Endothelial cell of umbilical vein (primary cell): Measurements from ENCODE around the gene TTLL5. TPM values are rescaled to one million over a fixed set of nuclear protein-coding genes. Genes with fewer than 3 reads are reported as not detected.

Source experiments
- BruUV-seq: library from RNA; stranded (reverse); fragments of 400-500 nt; replicated peaks from 2 replicates; lab custom pipeline; 2021; lab: Mats Ljungman, UMichigan
- CTCF ChIA-PET: fragments of 300-600, 350-600 bp; sonication (Branson Sonifier 250); formaldehyde crosslinking; loops from one replicate; lab custom pipeline; 2021; ENCODE audit warnings: antibody characterized with exemption, inconsistent platforms; lab: Charles Lee
- POLR2A ChIA-PET: fragments of 300-600, 350-600 bp; sonication (Branson Sonifier 250); formaldehyde crosslinking; loops from one replicate; lab custom pipeline; 2021; ENCODE audit warnings: antibody characterized with exemption, inconsistent platforms; lab: Charles Lee
- DNase-seq: peaks from one replicate; pipeline ENCODE4 v3.0.0-alpha.2; 2011; ENCODE audit warnings: low read depth, low spot score
- FAIRE-seq: peaks from 2 replicates; lab custom pipeline; 2011; peaks lifted over from hg19 to GRCh38; lab: Jason Lieb, UNC
- H2AFZ ChIP-seq: 2 replicates; pipeline ENCODE4 v1.6.0; 2012; ENCODE audit warnings: low read depth, low read length, control low read depth, inconsistent platforms
- H3K27ac ChIP-seq: 2 replicates; pipeline ENCODE4 v1.5.1; 2011; ENCODE audit warnings: low read depth, mild to moderate bottlenecking, control low read depth, low read length, moderate library complexity; ENCODE audit not compliant: insufficient read depth
- H3K27me3 ChIP-seq, 2 experiments: 2 replicates each; pipeline versions ENCODE4 v1.6.0 to v1.6.1; 2011; ENCODE audit warnings: low read length in 2 of 2, mixed read lengths in 1 of 2; ENCODE audit not compliant: control insufficient read depth in 2 of 2, insufficient read depth in 2 of 2
- H3K36me3 ChIP-seq, 2 experiments: 2 replicates in 1 of 2; 3 replicates in 1 of 2; pipeline ENCODE4 v1.5.1; 2011; ENCODE audit warnings: low read length in 2 of 2, mild to moderate bottlenecking in 1 of 2, moderate library complexity in 1 of 2; ENCODE audit not compliant: control insufficient read depth in 2 of 2, insufficient read depth in 2 of 2; ENCODE audit errors: extremely low read depth in 1 of 2
- H3K4me1 ChIP-seq: 3 replicates; pipeline ENCODE4 v1.5.1; 2011; ENCODE audit warnings: mild to moderate bottlenecking, low read length; ENCODE audit not compliant: control insufficient read depth, insufficient read depth; ENCODE audit errors: extremely low read depth
- H3K4me2 ChIP-seq: 2 replicates; pipeline ENCODE4 v1.6.1; 2011; ENCODE audit warnings: low read length, control low read depth, mixed read lengths; ENCODE audit not compliant: insufficient read depth
- H3K4me3 ChIP-seq, 3 experiments: fragments of 200-600 bp in 1 of 3; sonication (generic), shearing (Covaris generic) in 1 of 3; replicated peaks in 1 of 3; 2 replicates each; pipeline ENCODE4 v1.5.1; 2011 to 2016; ENCODE audit warnings: control low read depth in 3 of 3, low read length in 3 of 3, mild to moderate bottlenecking in 2 of 3, inconsistent platforms in 1 of 3, low read depth in 1 of 3, moderate library complexity in 1 of 3; ENCODE audit not compliant: insufficient read depth in 1 of 3
- H3K79me2 ChIP-seq: 2 replicates; pipeline ENCODE4 v1.6.0; 2012; ENCODE audit warnings: low read length, inconsistent platforms; ENCODE audit not compliant: control insufficient read depth, insufficient read depth
- H3K9ac ChIP-seq: replicated peaks from 2 replicates; pipeline ENCODE3; 2011; ENCODE audit warnings: low read length, control low read depth; ENCODE audit not compliant: insufficient read depth; ENCODE audit errors: extremely low read depth
- H3K9me1 ChIP-seq: replicated peaks from 3 replicates; pipeline ENCODE4 v1.6.0; 2011; ENCODE audit warnings: mild to moderate bottlenecking, low read length; ENCODE audit not compliant: control insufficient read depth, insufficient read depth; ENCODE audit errors: extremely low read depth
- H3K9me3 ChIP-seq: replicated peaks from 2 replicates; pipeline ENCODE4 v1.5.1; 2012; ENCODE audit warnings: low read length, inconsistent platforms; ENCODE audit not compliant: control insufficient read depth, insufficient read depth
- H4K20me1 ChIP-seq: replicated peaks from 2 replicates; pipeline ENCODE3; 2011; ENCODE audit warnings: mild to moderate bottlenecking, low read length; ENCODE audit not compliant: control insufficient read depth, insufficient read depth; ENCODE audit errors: extremely low read depth
- EZH2 ChIP-seq: IDR thresholded peaks from 2 replicates; pipeline ENCODE4 v1.6.1; 2012; ENCODE audit warnings: borderline replicate concordance, low read depth, mild to moderate bottlenecking, moderate library complexity, low read length, inconsistent platforms; ENCODE audit not compliant: severe bottlenecking
- FOS ChIP-seq: IDR thresholded peaks from 2 replicates; pipeline ENCODE4 v1.6.1; 2011; ENCODE audit warnings: mild to moderate bottlenecking, low read length, moderate library complexity, borderline replicate concordance; ENCODE audit not compliant: insufficient read depth
- GATA2 ChIP-seq: IDR thresholded peaks from 2 replicates; pipeline ENCODE4 v1.7.0; 2011; ENCODE audit warnings: low read depth, mild to moderate bottlenecking, moderate library complexity, mixed read lengths, low read length; ENCODE audit not compliant: insufficient read length, insufficient read depth
- JUN ChIP-seq: IDR thresholded peaks from 2 replicates; pipeline ENCODE4 v1.6.1; 2011; ENCODE audit warnings: borderline replicate concordance, low read depth; ENCODE audit not compliant: insufficient read length, insufficient read depth
- MYC ChIP-seq: IDR thresholded peaks from one replicate; pipeline ENCODE4 v1.6.1; 2011; ENCODE audit warnings: mild to moderate bottlenecking, low read depth, low read length
- POLR2A ChIP-seq: IDR thresholded peaks from 2 replicates; pipeline ENCODE4 v1.6.1; 2012; ENCODE audit warnings: low read depth, mild to moderate bottlenecking, control low read depth, low read length
- POLR2AphosphoS5 ChIP-seq: IDR thresholded peaks from 2 replicates; pipeline ENCODE4 v1.6.1; 2012; ENCODE audit warnings: low read depth, mild to moderate bottlenecking, control low read depth, low read length, moderate library complexity; ENCODE audit not compliant: insufficient read depth
- dilution Hi-C: fragments of 300-500 bp; cut with MboI; formaldehyde crosslinking; loops from one replicate; pipeline ENCODE4 v1.15.0; 2019; ENCODE audit warnings: low sequenced_read_pairs; ENCODE audit not compliant: extremely low pct_ligation_motif_present
- intact Hi-C: fragments of 100-400 bp; cut with micrococcal nuclease; formaldehyde crosslinking; loops from one replicate; pipeline ENCODE4 v1.10.0; 2022
- polyA plus RNA-seq, 4 experiments: library from polyadenylated mRNA; depleted of rRNA in 3 of 4; stranded (reverse) in 3 of 4; unstranded in 1 of 4; fragments of >200 nt; gene quantifications; 2 replicates each; pipeline versions ENCODE4 v1.2.1 to v1.2.3, GENCODE V29; 2011 to 2012; ENCODE audit warnings: missing spikeins in 1 of 4
- total RNA-seq: library from RNA; stranded (reverse); gene quantifications from 2 replicates; pipeline ENCODE4 v1.2.3, GENCODE V29; 2021
- TF ChIP-seq, protein P1 (sequence below), 2 donors: IDR thresholded peaks; 1 replicate in 1 of 2; 2 replicates in 1 of 2; pipeline ENCODE4 v1.5.1; 2011; ENCODE audit warnings: low read length in 2 of 2, mild to moderate bottlenecking in 2 of 2, moderate library complexity in 2 of 2, control low read depth in 1 of 2, inconsistent platforms in 1 of 2, low read depth in 1 of 2; ENCODE audit not compliant: insufficient read depth in 1 of 2; ENCODE audit errors: extremely low read depth in 1 of 2
- TF ChIP-seq, protein P2 (sequence below): IDR thresholded peaks from 2 replicates; pipeline ENCODE4 v1.6.1; 2011; ENCODE audit not compliant: insufficient read depth, insufficient read length

TTLL5 gene
- total and polyA plus RNA-seq, 2 donors (not counting 3 experiments of a cell fraction or from before 2014, with no cell fraction given) = 33.2 to 93.6 TPM

DNA sequence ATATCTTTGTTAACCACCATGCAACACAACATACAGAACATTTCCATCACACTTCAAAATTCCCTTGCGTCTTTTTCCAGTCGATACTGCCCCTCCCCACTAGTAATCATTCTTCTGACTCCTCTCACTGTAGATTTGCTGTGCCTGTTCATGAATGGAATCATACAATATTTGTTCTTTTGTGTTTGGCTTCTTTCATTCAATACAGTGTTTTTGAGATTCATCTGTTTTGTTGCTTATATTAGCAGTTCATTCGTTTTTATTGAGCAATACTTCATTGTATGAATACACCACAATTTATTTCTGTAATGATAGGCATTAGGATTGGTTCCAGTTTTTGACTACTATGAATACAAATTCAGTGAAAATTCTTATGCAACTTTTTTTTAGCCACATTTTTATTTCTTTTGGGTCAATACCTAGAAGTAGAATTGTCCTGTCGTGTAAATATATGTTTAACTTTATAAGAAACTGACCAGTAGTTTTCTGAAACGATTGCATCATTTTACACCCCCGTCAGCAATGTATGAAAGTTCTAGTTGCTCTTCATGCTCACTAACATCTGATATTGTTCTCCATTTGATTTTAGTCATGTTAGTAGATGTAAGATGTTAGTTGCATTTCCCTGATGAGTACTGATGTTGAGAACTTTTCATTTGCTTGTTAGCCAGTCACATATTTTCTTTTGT, 193.2 kb downstream of the TTLL5 start:
- no peaks in the 10 kb centered on the region for H3K9me3 ChIP-seq
- dilution Hi-C loops = no loop called here

DNA sequence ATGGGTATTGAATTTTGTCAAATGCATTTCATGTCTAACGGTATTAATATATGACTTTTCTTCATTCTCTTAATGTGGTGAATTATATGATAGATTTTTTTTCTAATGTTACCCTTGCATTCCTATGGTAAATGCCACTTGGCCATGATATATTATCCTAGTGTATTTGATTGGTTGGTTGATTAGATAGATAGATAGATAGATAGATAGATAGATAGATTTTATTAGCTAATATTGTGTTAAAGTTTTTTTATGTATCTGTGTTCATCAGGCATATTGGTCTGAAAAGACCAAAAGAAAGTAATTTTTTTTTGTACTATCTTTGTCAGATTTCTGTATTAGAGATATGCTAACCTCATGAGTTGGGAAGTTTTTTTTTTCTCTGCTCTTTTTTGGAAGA, 196.2 kb downstream of the TTLL5 start:
- Histone ChIP-seq H3K27me3 (no peaks in the 10 kb centered on the region), H3K9me3 (no peaks in the 10 kb centered on the region), H3K27ac (no peak overlapping the region), H3K4me3 (no peak overlapping the region), H2AFZ (no peak overlapping the region), H4K20me1 (no peaks in the 10 kb centered on the region), H3K36me3 (no peaks in the 10 kb centered on the region), H3K9me1 (no peaks in the 10 kb centered on the region), H3K79me2 (no peaks in the 10 kb centered on the region), H3K4me1 (peaks cover 6% of the 10 kb centered on the region), H3K9ac (no peak overlapping the region), H3K4me2 (no peak overlapping the region)
- BruUV-seq = no TSS peak
- intact Hi-C loops (no loop called here), dilution Hi-C loops (no loop called here)
- CTCF ChIA-PET = no interaction called here
- TF ChIP-seq POLR2A (no peak), POLR2AphosphoS5 (no peak), MYC (no peak), GATA2 (no peak), JUN (no peak), FOS (no peak), EZH2 (no peak)
- TF ChIP-seq, protein P1, sequence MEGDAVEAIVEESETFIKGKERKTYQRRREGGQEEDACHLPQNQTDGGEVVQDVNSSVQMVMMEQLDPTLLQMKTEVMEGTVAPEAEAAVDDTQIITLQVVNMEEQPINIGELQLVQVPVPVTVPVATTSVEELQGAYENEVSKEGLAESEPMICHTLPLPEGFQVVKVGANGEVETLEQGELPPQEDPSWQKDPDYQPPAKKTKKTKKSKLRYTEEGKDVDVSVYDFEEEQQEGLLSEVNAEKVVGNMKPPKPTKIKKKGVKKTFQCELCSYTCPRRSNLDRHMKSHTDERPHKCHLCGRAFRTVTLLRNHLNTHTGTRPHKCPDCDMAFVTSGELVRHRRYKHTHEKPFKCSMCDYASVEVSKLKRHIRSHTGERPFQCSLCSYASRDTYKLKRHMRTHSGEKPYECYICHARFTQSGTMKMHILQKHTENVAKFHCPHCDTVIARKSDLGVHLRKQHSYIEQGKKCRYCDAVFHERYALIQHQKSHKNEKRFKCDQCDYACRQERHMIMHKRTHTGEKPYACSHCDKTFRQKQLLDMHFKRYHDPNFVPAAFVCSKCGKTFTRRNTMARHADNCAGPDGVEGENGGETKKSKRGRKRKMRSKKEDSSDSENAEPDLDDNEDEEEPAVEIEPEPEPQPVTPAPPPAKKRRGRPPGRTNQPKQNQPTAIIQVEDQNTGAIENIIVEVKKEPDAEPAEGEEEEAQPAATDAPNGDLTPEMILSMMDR (IDR thresholded peaks at IDR 0.05; ENCODE audit: extremely low read depth in 1 of 2, insufficient read depth in 1 of 2, low read depth in 1 of 2, low read length in 2 of 2) = no peak
- TF ChIP-seq, protein P2, sequence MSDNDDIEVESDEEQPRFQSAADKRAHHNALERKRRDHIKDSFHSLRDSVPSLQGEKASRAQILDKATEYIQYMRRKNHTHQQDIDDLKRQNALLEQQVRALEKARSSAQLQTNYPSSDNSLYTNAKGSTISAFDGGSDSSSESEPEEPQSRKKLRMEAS = no peak
- FAIRE-seq = no peak
- DNase-seq = no peak
- POLR2A ChIA-PET = no interaction called here

More for the DNA sequence above, 193.2 kb downstream of the TTLL5 start:
- FAIRE-seq = no peak
- POLR2A ChIA-PET = no interaction called here
- H3K4me3 ChIP-seq = no peak overlapping the region
- peaks cover 0 to 3% of the 10 kb centered on the region in 2 experiments for H3K36me3 ChIP-seq
- no peaks in the 10 kb centered on the region for H3K27me3 ChIP-seq
- no peaks in the 10 kb centered on the region for H3K4me1 ChIP-seq
- CTCF ChIA-PET = interaction anchor here (0.6 to 2.5 kb wide), 4 partner anchors 29 to 128 kb away, joined by 3 to 10 read pairs (median 4); no protein-coding TSS in a partner anchor
- no peaks in the 10 kb centered on the region for H3K9me1 ChIP-seq
- TF ChIP-seq GATA2 (no peak), FOS (no peak), POLR2A (no peak), JUN (no peak), POLR2AphosphoS5 (no peak), EZH2 (no peak)
- TF ChIP-seq, protein P2 = no peak
- no peak overlapping the region for H3K4me2 ChIP-seq
- no peaks in the 10 kb centered on the region for H4K20me1 ChIP-seq
- intact Hi-C loops = no loop called here
- H2AFZ ChIP-seq = no peak overlapping the region
- H3K9ac ChIP-seq = no peak overlapping the region
- BruUV-seq = no TSS peak
- H3K79me2 ChIP-seq = no peaks in the 10 kb centered on the region
- DNase-seq = no peak
- no peak overlapping the region for H3K27ac ChIP-seq
